ENCODE data around the gene ALK. TPM values are rescaled to one million over a fixed set of nuclear protein-coding genes. Genes with fewer than 3 reads are reported as not detected.

Gene ALK
- total RNA-seq, 1 donor from 2014 or later, result not detected

GRCh38 chr2:29475499-29475898 lies 445.9 kb downstream of the ALK start:
- Histone ChIP-seq H3K4me3 (no peak overlapping the region), H3K27ac (no peak overlapping the region), H3K4me1 (no peaks in the 10 kb centered on the region), H3K36me3 (no peaks in the 10 kb centered on the region), H3K27me3 (no peaks in the 10 kb centered on the region), H3K9me3 (peaks cover 0 to 11% of the 10 kb centered on the region in 2 donors)
- DNase-seq (ENCODE audit: low spot score in 2 of 2), result no peak
- no peak for TF ChIP-seq CTCF (IDR thresholded peaks at IDR 0.05)
- intact Hi-C loops (cut with DNase I), result no loop called here

GRCh38 chr2:29469961-29470360 lies 451.4 kb downstream of the ALK start:
- TF ChIP-seq CTCF (IDR thresholded peaks at IDR 0.05), result no peak
- Histone ChIP-seq H3K4me1 (no peaks in the 10 kb centered on the region), H3K4me3 (no peak overlapping the region), H3K9me3 (peaks cover 0 to 24% of the 10 kb centered on the region in 2 donors), H3K27ac (no peak overlapping the region), H3K27me3 (no peaks in the 10 kb centered on the region), H3K36me3 (no peaks in the 10 kb centered on the region)
- intact Hi-C loops (cut with DNase I), result no loop called here
- no peak for DNase-seq (ENCODE audit: low spot score in 2 of 2)

GRCh38 chr2:29469516-29469915 lies 451.9 kb downstream of the ALK start:
- H3K27ac ChIP-seq, result no peak overlapping the region
- H3K36me3 ChIP-seq, result no peaks in the 10 kb centered on the region
- H3K4me1 ChIP-seq, result no peaks in the 10 kb centered on the region
- DNase-seq (ENCODE audit: low spot score in 2 of 2), result no peak
- TF ChIP-seq CTCF (IDR thresholded peaks at IDR 0.05), result no peak
- no peaks in the 10 kb centered on the region for H3K27me3 ChIP-seq
- peaks cover 0 to 24% of the 10 kb centered on the region in 2 donors for H3K9me3 ChIP-seq
- intact Hi-C loops (cut with DNase I), result no loop called here
- H3K4me3 ChIP-seq, result no peak overlapping the region

- no peaks in the 10 kb centered on the region for H3K36me3 ChIP-seq
- H3K27ac ChIP-seq, result no peak overlapping the region
- no peaks in the 10 kb centered on the region for H3K9me3 ChIP-seq
- no peaks in the 10 kb centered on the region for H3K27me3 ChIP-seq
- DNase-seq (ENCODE audit: low spot score in 2 of 2), result no peak
- no peak for TF ChIP-seq CTCF (IDR thresholded peaks at IDR 0.05)
- H3K4me1 ChIP-seq, result no peaks in the 10 kb centered on the region
- no peak overlapping the region for H3K4me3 ChIP-seq
- intact Hi-C loops (cut with DNase I), result no loop called here
These were observed 458.0 kb downstream of the ALK start for GRCh38 chr2:29463181-29463900.

- DNase-seq (ENCODE audit: low spot score in 2 of 2), result no peak
- TF ChIP-seq CTCF (IDR thresholded peaks at IDR 0.05), result no peak
- H3K27me3 ChIP-seq, result no peaks in the 10 kb centered on the region
- H3K27ac ChIP-seq, result no peak overlapping the region
- H3K9me3 ChIP-seq, result no peaks in the 10 kb centered on the region
- no peaks in the 10 kb centered on the region for H3K36me3 ChIP-seq
- intact Hi-C loops (cut with DNase I), result no loop called here
- H3K4me3 ChIP-seq, result no peak overlapping the region
- no peaks in the 10 kb centered on the region for H3K4me1 ChIP-seq
These were observed 459.1 kb downstream of the ALK start for GRCh38 chr2:29462293-29462692.

GRCh38 chr2:29460190-29460589 lies 461.2 kb downstream of the ALK start:
- Histone ChIP-seq H3K4me3 (no peak overlapping the region), H3K27ac (no peak overlapping the region), H3K4me1 (no peaks in the 10 kb centered on the region), H3K36me3 (no peaks in the 10 kb centered on the region), H3K27me3 (no peaks in the 10 kb centered on the region), H3K9me3 (no peaks in the 10 kb centered on the region)
- no peak for TF ChIP-seq CTCF (IDR thresholded peaks at IDR 0.05)
- intact Hi-C loops (cut with DNase I), result no loop called here
- DNase-seq (ENCODE audit: low spot score in 2 of 2), result no peak
